HL-60 (cell line): Measurements from ENCODE around the gene ARIH1.

ENCODE experiments used
- DNase-seq, 2 experiments: peaks; one replicate each; pipeline ENCODE4 v3.0.0-alpha.2; 2010 to 2020; ENCODE audit warnings: low read depth in 1 of 2, low spot score in 1 of 2
- H3K27ac ChIP-seq: fragments of 250-450 bp; sonication (Bioruptor Pico); replicated peaks from 2 replicates; pipeline ENCODE4 v1.5.1; 2020; ENCODE audit warnings: mild to moderate bottlenecking, moderate library complexity
- H3K27me3 ChIP-seq: fragments of 250-450 bp; sonication (Bioruptor Pico); 2 replicates; pipeline ENCODE4 v1.5.1; 2021; ENCODE audit warnings: mild to moderate bottlenecking, moderate library complexity; ENCODE audit not compliant: insufficient read depth, poor library complexity, severe bottlenecking
- H3K4me3 ChIP-seq: replicated peaks from 2 replicates; pipeline ENCODE4 v1.5.1; 2011; ENCODE audit warnings: mild to moderate bottlenecking, control low read depth, low read length; ENCODE audit not compliant: insufficient read depth
- GABPA ChIP-seq: IDR thresholded peaks from 2 replicates; pipeline ENCODE4 v1.6.1; 2012; ENCODE audit warnings: low read depth
- POLR2AphosphoS5 ChIP-seq: IDR thresholded peaks from 2 replicates; pipeline ENCODE4 v1.6.1; 2012; ENCODE audit warnings: low read depth
- SPI1 ChIP-seq: IDR thresholded peaks from 2 replicates; pipeline ENCODE4 v1.6.1; 2012; ENCODE audit warnings: low read depth, mild to moderate bottlenecking, borderline replicate concordance
- TF ChIP-seq, protein P1 (sequence below): IDR thresholded peaks from 2 replicates; pipeline ENCODE4 v1.6.1; 2012; ENCODE audit warnings: low read depth; ENCODE audit not compliant: insufficient replicate concordance
- TF ChIP-seq, protein P2 (sequence below): IDR thresholded peaks from one replicate; pipeline ENCODE4 v1.5.1; 2011; ENCODE audit warnings: low read length, control low read depth, inconsistent platforms; ENCODE audit not compliant: insufficient read depth

Gene ARIH1

DNA sequence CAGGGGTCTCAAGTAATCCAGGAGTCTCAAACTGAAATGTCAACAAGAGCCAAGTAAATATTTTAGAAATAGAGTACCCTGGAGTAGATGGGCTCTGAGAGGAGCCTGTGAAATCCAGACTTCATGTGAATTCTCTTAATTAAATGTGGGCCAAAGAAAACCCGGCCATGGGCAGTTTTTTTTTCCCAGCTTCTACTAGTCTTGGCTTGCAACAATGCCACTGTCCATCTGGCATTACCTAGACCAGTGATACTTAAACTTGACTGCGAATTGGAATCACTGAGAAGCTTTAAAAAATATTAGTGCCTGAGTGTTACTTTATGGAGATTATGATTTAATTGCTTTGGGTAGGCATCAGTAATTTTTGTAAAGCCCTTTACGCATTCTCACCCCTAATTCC is 114.0 kb downstream of the ARIH1 start:
- H3K27ac ChIP-seq: no peak overlapping the region; the same call in 1 of the 2 replicates
- H3K4me3 ChIP-seq: no peak overlapping the region
- TF ChIP-seq, protein P1, sequence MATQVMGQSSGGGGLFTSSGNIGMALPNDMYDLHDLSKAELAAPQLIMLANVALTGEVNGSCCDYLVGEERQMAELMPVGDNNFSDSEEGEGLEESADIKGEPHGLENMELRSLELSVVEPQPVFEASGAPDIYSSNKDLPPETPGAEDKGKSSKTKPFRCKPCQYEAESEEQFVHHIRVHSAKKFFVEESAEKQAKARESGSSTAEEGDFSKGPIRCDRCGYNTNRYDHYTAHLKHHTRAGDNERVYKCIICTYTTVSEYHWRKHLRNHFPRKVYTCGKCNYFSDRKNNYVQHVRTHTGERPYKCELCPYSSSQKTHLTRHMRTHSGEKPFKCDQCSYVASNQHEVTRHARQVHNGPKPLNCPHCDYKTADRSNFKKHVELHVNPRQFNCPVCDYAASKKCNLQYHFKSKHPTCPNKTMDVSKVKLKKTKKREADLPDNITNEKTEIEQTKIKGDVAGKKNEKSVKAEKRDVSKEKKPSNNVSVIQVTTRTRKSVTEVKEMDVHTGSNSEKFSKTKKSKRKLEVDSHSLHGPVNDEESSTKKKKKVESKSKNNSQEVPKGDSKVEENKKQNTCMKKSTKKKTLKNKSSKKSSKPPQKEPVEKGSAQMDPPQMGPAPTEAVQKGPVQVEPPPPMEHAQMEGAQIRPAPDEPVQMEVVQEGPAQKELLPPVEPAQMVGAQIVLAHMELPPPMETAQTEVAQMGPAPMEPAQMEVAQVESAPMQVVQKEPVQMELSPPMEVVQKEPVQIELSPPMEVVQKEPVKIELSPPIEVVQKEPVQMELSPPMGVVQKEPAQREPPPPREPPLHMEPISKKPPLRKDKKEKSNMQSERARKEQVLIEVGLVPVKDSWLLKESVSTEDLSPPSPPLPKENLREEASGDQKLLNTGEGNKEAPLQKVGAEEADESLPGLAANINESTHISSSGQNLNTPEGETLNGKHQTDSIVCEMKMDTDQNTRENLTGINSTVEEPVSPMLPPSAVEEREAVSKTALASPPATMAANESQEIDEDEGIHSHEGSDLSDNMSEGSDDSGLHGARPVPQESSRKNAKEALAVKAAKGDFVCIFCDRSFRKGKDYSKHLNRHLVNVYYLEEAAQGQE: no peak
- TF ChIP-seq, protein P2, sequence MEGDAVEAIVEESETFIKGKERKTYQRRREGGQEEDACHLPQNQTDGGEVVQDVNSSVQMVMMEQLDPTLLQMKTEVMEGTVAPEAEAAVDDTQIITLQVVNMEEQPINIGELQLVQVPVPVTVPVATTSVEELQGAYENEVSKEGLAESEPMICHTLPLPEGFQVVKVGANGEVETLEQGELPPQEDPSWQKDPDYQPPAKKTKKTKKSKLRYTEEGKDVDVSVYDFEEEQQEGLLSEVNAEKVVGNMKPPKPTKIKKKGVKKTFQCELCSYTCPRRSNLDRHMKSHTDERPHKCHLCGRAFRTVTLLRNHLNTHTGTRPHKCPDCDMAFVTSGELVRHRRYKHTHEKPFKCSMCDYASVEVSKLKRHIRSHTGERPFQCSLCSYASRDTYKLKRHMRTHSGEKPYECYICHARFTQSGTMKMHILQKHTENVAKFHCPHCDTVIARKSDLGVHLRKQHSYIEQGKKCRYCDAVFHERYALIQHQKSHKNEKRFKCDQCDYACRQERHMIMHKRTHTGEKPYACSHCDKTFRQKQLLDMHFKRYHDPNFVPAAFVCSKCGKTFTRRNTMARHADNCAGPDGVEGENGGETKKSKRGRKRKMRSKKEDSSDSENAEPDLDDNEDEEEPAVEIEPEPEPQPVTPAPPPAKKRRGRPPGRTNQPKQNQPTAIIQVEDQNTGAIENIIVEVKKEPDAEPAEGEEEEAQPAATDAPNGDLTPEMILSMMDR: no peak
- TF ChIP-seq POLR2AphosphoS5 (no peak), GABPA (no peak), SPI1 (no peak)
- DNase-seq: no peak
- no peaks in the 10 kb centered on the region for H3K27me3 ChIP-seq

DNA sequence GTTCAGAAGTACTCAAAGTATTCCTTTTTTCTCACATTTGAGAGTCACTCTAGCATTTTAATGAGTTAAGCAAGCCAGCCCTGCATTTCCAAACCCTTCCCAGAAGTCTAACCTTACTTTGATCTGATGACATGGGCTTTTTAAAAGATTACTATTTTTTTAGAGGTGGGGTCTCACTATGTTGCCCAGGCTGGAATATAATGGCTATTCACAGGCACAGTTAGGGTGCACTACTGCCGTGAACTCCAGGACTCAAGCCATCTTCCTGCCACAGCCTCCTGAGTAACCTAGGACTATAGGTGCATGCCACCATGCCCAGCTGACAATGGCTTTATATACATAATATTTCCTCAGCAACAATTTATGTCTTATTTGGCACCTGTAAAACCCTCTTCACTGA is 116.3 kb downstream of the ARIH1 start:
- no peak for DNase-seq
- TF ChIP-seq, protein P1: no peak
- TF ChIP-seq POLR2AphosphoS5 (no peak), GABPA (no peak), SPI1 (no peak)
- TF ChIP-seq, protein P2: no peak
- Histone ChIP-seq H3K4me3 (no peak overlapping the region), H3K27me3 (no peaks in the 10 kb centered on the region), H3K27ac (no peak overlapping the region)

DNA sequence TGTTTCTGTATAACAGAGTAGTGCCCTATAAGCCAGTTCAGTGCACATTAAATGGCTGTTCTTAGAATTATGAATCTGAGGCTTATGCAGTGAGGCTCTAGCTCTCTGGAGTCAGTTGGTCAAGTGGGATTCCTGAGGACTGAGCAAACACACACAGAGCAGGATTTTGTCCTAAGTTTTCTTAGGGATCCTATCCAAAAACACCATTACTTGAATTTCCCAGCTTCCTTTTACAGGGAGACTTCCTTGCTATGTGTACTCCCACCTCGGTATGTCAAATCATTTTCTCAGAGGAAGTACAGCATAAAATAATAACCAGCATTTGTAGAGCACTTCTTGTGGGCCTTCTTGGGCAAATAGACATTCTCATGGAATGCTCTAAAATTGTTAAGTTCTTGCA is 117.2 kb downstream of the ARIH1 start:
- no peaks in the 10 kb centered on the region for H3K27me3 ChIP-seq
- H3K27ac ChIP-seq: no peak overlapping the region
- TF ChIP-seq POLR2AphosphoS5 (no peak), SPI1 (no peak), GABPA (no peak)
- TF ChIP-seq, protein P2: no peak
- TF ChIP-seq, protein P1: no peak
- no peak overlapping the region for H3K4me3 ChIP-seq
- no peak for DNase-seq
